Activated CD4-positive, alpha-beta T cell treated with anti-CD3 and anti-CD28 coated beads, Interleukin-2, amount 10 ng/mL, durations not matched to agents 7 days and 5 days (primary cell): ENCODE results near the gene ANKRD12. TPM values are rescaled to one million over a fixed set of nuclear protein-coding genes. Genes with fewer than 3 reads are reported as not detected.
"Not testable (repeated sequence)": the region's sequence is repeated elsewhere in the genome, so short reads cannot be mapped to it uniquely, and the experiment has no call there.

ENCODE experiments used
- CTCF ChIA-PET: fragments of 350-600 bp; sonication (Branson Sonifier 250); formaldehyde crosslinking; loops from one replicate; lab custom pipeline; 2021; ENCODE audit warnings: antibody characterized with exemption; lab: Charles Lee
- POLR2A ChIA-PET: fragments of 350-600 bp; sonication (Branson Sonifier 250); formaldehyde crosslinking; loops from one replicate; lab custom pipeline; 2021; ENCODE audit warnings: antibody characterized with exemption; lab: Charles Lee
- DNase-seq: peaks from one replicate; pipeline ENCODE4 v3.0.0-alpha.2; 2020
- H3K27ac Mint-ChIP-seq: one replicate; pipeline ENCODE4 v1.8.0; 2021; ENCODE audit warnings: mild to moderate bottlenecking, moderate library complexity, mixed read lengths
- H3K27me3 Mint-ChIP-seq: one replicate; pipeline ENCODE4 v1.8.0; 2021; ENCODE audit warnings: mixed read lengths
- H3K36me3 Mint-ChIP-seq: one replicate; pipeline ENCODE4 v1.8.0; 2021; ENCODE audit warnings: low read depth, mixed read lengths
- H3K4me1 Mint-ChIP-seq: one replicate; pipeline ENCODE4 v1.8.0; 2021; ENCODE audit warnings: mixed read lengths
- H3K4me3 Mint-ChIP-seq: one replicate; pipeline ENCODE4 v1.8.0; 2021; ENCODE audit warnings: mild to moderate bottlenecking, moderate library complexity, mixed read lengths
- H3K9me3 Mint-ChIP-seq: one replicate; pipeline ENCODE4 v1.8.0; 2021; ENCODE audit warnings: mixed read lengths
- total RNA-seq, 2 experiments: library from RNA; stranded (reverse); gene quantifications; one replicate each; pipeline ENCODE4 v1.2.3, GENCODE V29; 2021

Gene ANKRD12
- total RNA-seq, 2 experiments from 2014 or later = 79.4 to 107 TPM

GRCh38 chr18:9260388-9261380, 124.1 kb downstream of the ANKRD12 start:
- POLR2A ChIA-PET = no interaction called here
- Mint-ChIP-seq H3K27me3 (no peaks in the 10 kb centered on the region), H3K4me3 (no peak overlapping the region), H3K36me3 (peaks cover 65% of the 10 kb centered on the region), H3K4me1 (no peaks in the 10 kb centered on the region), H3K9me3 (peaks cover 16% of the 10 kb centered on the region), H3K27ac (no peak overlapping the region)
- no peak for DNase-seq
- CTCF ChIA-PET = interaction anchor here (1.2 kb wide), 1 partner anchor 24 kb away, joined by 3 read pairs; no protein-coding TSS in a partner anchor

- ChIA-PET POLR2A (no interaction called here), CTCF (no interaction called here)
- no peak overlapping the region for H3K27ac Mint-ChIP-seq
Measured at GRCh38 chr18:9263264-9263663, 126.7 kb downstream of the ANKRD12 start.

GRCh38 chr18:9264797-9265196, 128.2 kb downstream of the ANKRD12 start:
- not testable (repeated sequence) for DNase-seq

More at GRCh38 chr18:9263264-9263663, 126.7 kb downstream of the ANKRD12 start:
- Mint-ChIP-seq H3K27me3 (no peaks in the 10 kb centered on the region), H3K4me3 (no peak overlapping the region), H3K36me3 (peaks cover 62% of the 10 kb centered on the region), H3K4me1 (no peaks in the 10 kb centered on the region), H3K9me3 (peaks cover 17% of the 10 kb centered on the region)
- no peak for DNase-seq

GRCh38 chr18:9273221-9273620, 136.6 kb downstream of the ANKRD12 start:
- no peaks in the 10 kb centered on the region for H3K4me1 Mint-ChIP-seq
- no peaks in the 10 kb centered on the region for H3K27me3 Mint-ChIP-seq
- H3K36me3 Mint-ChIP-seq = peaks cover 51% of the 10 kb centered on the region
- no peak overlapping the region for H3K4me3 Mint-ChIP-seq
- POLR2A ChIA-PET = no interaction called here
- no peak for DNase-seq
- H3K27ac Mint-ChIP-seq = no peak overlapping the region
- peaks cover 3% of the 10 kb centered on the region for H3K9me3 Mint-ChIP-seq
- CTCF ChIA-PET = no interaction called here

More at GRCh38 chr18:9264797-9265196, 128.2 kb downstream of the ANKRD12 start:
- H3K4me3 Mint-ChIP-seq, H3K4me1 Mint-ChIP-seq, CTCF ChIA-PET, H3K27me3 Mint-ChIP-seq, POLR2A ChIA-PET, H3K27ac Mint-ChIP-seq: not testable (repeated sequence)
- Mint-ChIP-seq H3K9me3 (peaks cover 17% of the 10 kb centered on the region), H3K36me3 (peaks cover 62% of the 10 kb centered on the region)

GRCh38 chr18:9275890-9276289, 139.3 kb downstream of the ANKRD12 start:
- H3K27me3 Mint-ChIP-seq = no peaks in the 10 kb centered on the region
- peaks cover 3% of the 10 kb centered on the region for H3K9me3 Mint-ChIP-seq
- POLR2A ChIA-PET = interaction anchor here (0.7 kb wide), 1 partner anchor 572 kb away, joined by 3 read pairs; no protein-coding TSS in a partner anchor
- H3K4me1 Mint-ChIP-seq = no peaks in the 10 kb centered on the region
- H3K4me3 Mint-ChIP-seq = no peak overlapping the region
- no peak overlapping the region for H3K27ac Mint-ChIP-seq
- no peak for DNase-seq
- peaks cover 59% of the 10 kb centered on the region for H3K36me3 Mint-ChIP-seq
- CTCF ChIA-PET = no interaction called here

GRCh38 chr18:9278028-9278427, 141.4 kb downstream of the ANKRD12 start:
- Mint-ChIP-seq H3K27me3 (no peaks in the 10 kb centered on the region), H3K4me1 (no peaks in the 10 kb centered on the region), H3K27ac (no peak overlapping the region), H3K4me3 (no peak overlapping the region), H3K9me3 (no peaks in the 10 kb centered on the region), H3K36me3 (peaks cover 57% of the 10 kb centered on the region)
- ChIA-PET CTCF (no interaction called here), POLR2A (no interaction called here)
- no peak for DNase-seq

- Mint-ChIP-seq H3K36me3 (peaks cover 50% of the 10 kb centered on the region), H3K4me1 (no peaks in the 10 kb centered on the region), H3K4me3 (no peak overlapping the region), H3K9me3 (peaks cover 3% of the 10 kb centered on the region), H3K27ac (no peak overlapping the region), H3K27me3 (no peaks in the 10 kb centered on the region)
- ChIA-PET CTCF (no interaction called here), POLR2A (no interaction called here)
- DNase-seq = no peak
Measured at GRCh38 chr18:9280849-9281248, 144.3 kb downstream of the ANKRD12 start.

GRCh38 chr18:9281780-9282179, 145.2 kb downstream of the ANKRD12 start:
- no peaks in the 10 kb centered on the region for H3K27me3 Mint-ChIP-seq
- H3K9me3 Mint-ChIP-seq = peaks cover 3% of the 10 kb centered on the region
- no peak overlapping the region for H3K27ac Mint-ChIP-seq
- peaks cover 45% of the 10 kb centered on the region for H3K36me3 Mint-ChIP-seq
- no peak for DNase-seq
- POLR2A ChIA-PET = no interaction called here
- no peaks in the 10 kb centered on the region for H3K4me1 Mint-ChIP-seq
- no peak overlapping the region for H3K4me3 Mint-ChIP-seq
- CTCF ChIA-PET = no interaction called here

- CTCF ChIA-PET = no interaction called here
- H3K27me3 Mint-ChIP-seq = no peaks in the 10 kb centered on the region
- H3K36me3 Mint-ChIP-seq = peaks cover 32% of the 10 kb centered on the region
- POLR2A ChIA-PET = interaction anchor here (0.7 kb wide), 1 partner anchor 9 kb away, joined by 3 read pairs; no protein-coding TSS in a partner anchor
- no peaks in the 10 kb centered on the region for H3K4me1 Mint-ChIP-seq
- peaks cover 3% of the 10 kb centered on the region for H3K9me3 Mint-ChIP-seq
- DNase-seq = no peak
- H3K4me3 Mint-ChIP-seq = no peak overlapping the region
- no peak overlapping the region for H3K27ac Mint-ChIP-seq
Measured at GRCh38 chr18:9283791-9284190, 147.2 kb downstream of the ANKRD12 start.

GRCh38 chr18:9285604-9286003, 149.0 kb downstream of the ANKRD12 start:
- Mint-ChIP-seq H3K36me3 (peaks cover 24% of the 10 kb centered on the region), H3K4me3 (no peak overlapping the region), H3K27me3 (no peaks in the 10 kb centered on the region), H3K27ac (no peak overlapping the region), H3K4me1 (no peaks in the 10 kb centered on the region), H3K9me3 (peaks cover 10% of the 10 kb centered on the region)
- CTCF ChIA-PET = no interaction called here
- POLR2A ChIA-PET = no interaction called here
- DNase-seq = no peak

GRCh38 chr18:9287036-9287435, 150.5 kb downstream of the ANKRD12 start:
- Mint-ChIP-seq H3K27ac (no peak overlapping the region), H3K9me3 (peaks cover 15% of the 10 kb centered on the region), H3K4me3 (no peak overlapping the region), H3K36me3 (peaks cover 14% of the 10 kb centered on the region), H3K4me1 (no peaks in the 10 kb centered on the region), H3K27me3 (no peaks in the 10 kb centered on the region)
- ChIA-PET CTCF (no interaction called here), POLR2A (no interaction called here)
- no peak for DNase-seq

GRCh38 chr18:9289698-9290097, 153.1 kb downstream of the ANKRD12 start:
- CTCF ChIA-PET = no interaction called here
- Mint-ChIP-seq H3K27ac (no peak overlapping the region), H3K4me3 (no peak overlapping the region), H3K36me3 (peaks cover 5% of the 10 kb centered on the region), H3K27me3 (no peaks in the 10 kb centered on the region), H3K4me1 (no peaks in the 10 kb centered on the region), H3K9me3 (peaks cover 27% of the 10 kb centered on the region)
- POLR2A ChIA-PET = no interaction called here
- DNase-seq = no peak

GRCh38 chr18:9290156-9290555, 153.6 kb downstream of the ANKRD12 start:
- Mint-ChIP-seq H3K27ac (no peak overlapping the region), H3K4me3 (no peak overlapping the region), H3K36me3 (peaks cover 5% of the 10 kb centered on the region), H3K27me3 (no peaks in the 10 kb centered on the region), H3K4me1 (no peaks in the 10 kb centered on the region), H3K9me3 (peaks cover 27% of the 10 kb centered on the region)
- no peak for DNase-seq
- ChIA-PET POLR2A (no interaction called here), CTCF (no interaction called here)
